ENCODE data around the gene SAMD4B.

Gene SAMD4B

DNA sequence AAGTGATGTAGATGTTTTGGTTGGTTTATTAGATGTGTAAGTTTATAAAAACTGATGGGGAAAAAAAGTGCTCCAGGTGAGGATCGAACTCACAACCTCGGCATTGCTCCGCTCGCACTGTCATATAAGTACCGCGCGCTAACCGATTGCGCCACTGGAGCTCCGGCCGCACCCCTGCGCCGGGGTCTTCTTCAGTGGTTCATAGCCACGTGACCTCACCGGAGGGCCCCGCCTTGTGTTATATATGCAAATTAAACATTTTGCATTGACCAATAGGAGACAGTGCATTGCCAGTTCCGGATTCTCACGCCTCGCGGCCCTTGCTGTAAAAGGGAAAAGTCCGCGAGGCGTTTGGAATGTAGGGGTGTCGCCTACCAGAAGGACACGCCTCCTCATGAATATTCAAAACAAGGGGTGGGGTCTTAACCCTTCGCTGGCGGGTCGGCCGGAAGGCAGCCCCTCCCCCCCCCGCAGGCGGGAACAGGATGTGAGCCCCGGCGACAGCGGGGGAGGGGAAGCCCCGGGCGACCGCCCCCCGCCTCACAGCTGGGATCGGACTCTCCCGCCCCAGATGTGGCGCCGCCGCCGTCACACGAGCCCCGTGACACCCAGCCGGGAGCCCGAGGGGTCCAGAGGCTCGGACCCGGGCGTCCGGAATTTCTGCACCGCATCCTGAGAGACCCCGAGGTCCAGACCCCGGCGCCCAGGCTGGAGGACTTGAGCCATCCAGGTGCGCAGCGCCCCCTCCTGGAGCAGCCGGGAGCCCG is 70.1 kb downstream of the SAMD4B start, which contains the start of gene PLEKHG2:
Gene PLEKHG2 (plus strand): TSS at position 570 of the 767 bp plus-strand sequence. CDS start 1,418 bp downstream, outside the sequence.
- H3K4me3 ChIP-seq (ENCODE audit: low read depth, low read length) = peak within 1 kb of the TSS; percentile 97

GRCh38 chr19:39412867-39413271 is 70.6 kb downstream of the SAMD4B start:
- in situ Hi-C loops (cut with HindIII; ENCODE audit: low sequenced_read_pairs) = no loop called here

More for the DNA sequence above, 70.1 kb downstream of the SAMD4B start, which contains the start of gene PLEKHG2:
- in situ Hi-C loops (cut with HindIII; ENCODE audit: low sequenced_read_pairs) = no loop called here
- TF ChIP-seq, protein P1, sequence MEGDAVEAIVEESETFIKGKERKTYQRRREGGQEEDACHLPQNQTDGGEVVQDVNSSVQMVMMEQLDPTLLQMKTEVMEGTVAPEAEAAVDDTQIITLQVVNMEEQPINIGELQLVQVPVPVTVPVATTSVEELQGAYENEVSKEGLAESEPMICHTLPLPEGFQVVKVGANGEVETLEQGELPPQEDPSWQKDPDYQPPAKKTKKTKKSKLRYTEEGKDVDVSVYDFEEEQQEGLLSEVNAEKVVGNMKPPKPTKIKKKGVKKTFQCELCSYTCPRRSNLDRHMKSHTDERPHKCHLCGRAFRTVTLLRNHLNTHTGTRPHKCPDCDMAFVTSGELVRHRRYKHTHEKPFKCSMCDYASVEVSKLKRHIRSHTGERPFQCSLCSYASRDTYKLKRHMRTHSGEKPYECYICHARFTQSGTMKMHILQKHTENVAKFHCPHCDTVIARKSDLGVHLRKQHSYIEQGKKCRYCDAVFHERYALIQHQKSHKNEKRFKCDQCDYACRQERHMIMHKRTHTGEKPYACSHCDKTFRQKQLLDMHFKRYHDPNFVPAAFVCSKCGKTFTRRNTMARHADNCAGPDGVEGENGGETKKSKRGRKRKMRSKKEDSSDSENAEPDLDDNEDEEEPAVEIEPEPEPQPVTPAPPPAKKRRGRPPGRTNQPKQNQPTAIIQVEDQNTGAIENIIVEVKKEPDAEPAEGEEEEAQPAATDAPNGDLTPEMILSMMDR (IDR thresholded peaks at IDR 0.05; ENCODE audit: low read depth, low read length, missing control alignments) = peak; percentile 78
- peak; percentile 100 for DNase-seq (ENCODE audit: low read depth)

GRCh38 chr19:39413272-39413910 is 71.2 kb downstream of the SAMD4B start:
- TF ChIP-seq, protein P1 (IDR thresholded peaks at IDR 0.05; ENCODE audit: low read depth, low read length, missing control alignments) = no peak
- DNase-seq (ENCODE audit: low read depth) = no peak
- in situ Hi-C loops (cut with HindIII; ENCODE audit: low sequenced_read_pairs) = no loop called here
- peak overlapping the region; percentile 97 for H3K4me3 ChIP-seq (ENCODE audit: low read depth, low read length)

More at GRCh38 chr19:39412867-39413271, 70.6 kb downstream of the SAMD4B start:
- DNase-seq (ENCODE audit: low read depth) = no peak
- TF ChIP-seq, protein P1 (IDR thresholded peaks at IDR 0.05; ENCODE audit: low read depth, low read length, missing control alignments) = no peak
- H3K4me3 ChIP-seq (ENCODE audit: low read depth, low read length) = peak overlapping the region; percentile 97

DNA sequence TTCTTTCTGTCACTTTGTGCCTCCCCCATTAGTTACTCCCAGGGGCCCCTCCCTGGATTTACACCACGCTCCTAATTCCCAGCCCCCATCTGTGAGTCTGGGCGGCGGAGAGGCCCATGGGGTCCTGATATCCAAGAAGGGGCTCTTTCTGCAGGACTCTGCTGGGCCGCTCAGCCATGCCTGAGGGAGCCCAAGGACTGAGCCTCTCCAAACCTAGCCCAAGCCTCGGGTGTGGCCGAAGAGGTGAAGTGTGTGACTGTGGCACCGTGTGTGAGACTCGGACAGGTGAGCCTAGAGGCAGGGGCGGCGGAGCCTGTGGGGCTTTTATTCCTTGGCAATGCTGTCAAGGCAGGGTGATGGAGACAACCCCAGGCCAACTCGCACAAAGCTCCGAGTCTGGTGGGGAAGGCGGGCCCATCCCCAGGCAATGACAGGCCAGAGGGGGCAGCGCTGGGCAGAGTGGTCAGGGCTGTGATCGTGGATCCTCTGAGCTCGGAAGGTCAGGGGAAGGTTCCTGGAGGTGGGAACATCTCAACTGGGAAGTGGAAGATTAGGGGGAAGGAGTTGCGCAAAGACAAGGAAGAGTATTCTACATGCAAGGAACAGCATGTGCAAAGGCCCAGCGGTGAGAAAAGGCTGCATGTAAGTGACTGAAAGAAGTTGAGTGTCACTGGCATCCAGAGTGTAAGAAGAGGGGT is 71.8 kb downstream of the SAMD4B start:
- TF ChIP-seq, protein P1 (IDR thresholded peaks at IDR 0.05; ENCODE audit: low read depth, low read length, missing control alignments) = no peak
- H3K4me3 ChIP-seq (ENCODE audit: low read depth, low read length) = peak overlapping the region; percentile 97
- in situ Hi-C loops (cut with HindIII; ENCODE audit: low sequenced_read_pairs) = no loop called here
- DNase-seq (ENCODE audit: low read depth) = no peak

- in situ Hi-C loops (cut with HindIII; ENCODE audit: low sequenced_read_pairs) = no loop called here
- no peak for DNase-seq (ENCODE audit: low read depth)
- H3K4me3 ChIP-seq (ENCODE audit: low read depth, low read length) = peak overlapping the region; percentile 97
- TF ChIP-seq, protein P1 (IDR thresholded peaks at IDR 0.05; ENCODE audit: low read depth, low read length, missing control alignments) = peak; percentile 9
Observed at GRCh38 chr19:39415111-39416046, 73.2 kb downstream of the SAMD4B start.

Measured in astrocyte of the cerebellum (primary cell).